HepG2 (cell line): ENCODE data around the gene MYCBPAP. TPM values are rescaled to one million over a fixed set of nuclear protein-coding genes. Genes with fewer than 3 reads are reported as not detected.

Experiments
- CHCHD3 ChIP-seq: sonication (generic); formaldehyde crosslinking; IDR thresholded peaks from 2 replicates; pipeline ENCODE4 v1.8.0; 2022; ENCODE audit warnings: mild to moderate bottlenecking, missing genetic modification reagents, moderate library complexity
- CREBL2 ChIP-seq: sonication (generic); formaldehyde crosslinking; IDR thresholded peaks from 2 replicates; pipeline ENCODE4 v1.8.1; 2023; ENCODE audit warnings: missing genetic modification reagents, mild to moderate bottlenecking, borderline replicate concordance
- FOXK2 ChIP-seq: fragments of 450-650 bp; IDR thresholded peaks from 2 replicates; pipeline ENCODE4 v1.6.1; 2016
- KDM5A ChIP-seq: fragments of 200-600 bp; sonication (generic); IDR thresholded peaks from 2 replicates; pipeline ENCODE4 v1.7.0; 2018; ENCODE audit warnings: antibody characterized with exemption, mild to moderate bottlenecking, low read length, borderline replicate concordance
- KMT2A ChIP-seq: sonication (generic); formaldehyde crosslinking; IDR thresholded peaks from 2 replicates; pipeline ENCODE4 v1.4.0; 2020; ENCODE audit warnings: missing genetic modification reagents
- MXI1 ChIP-seq: IDR thresholded peaks from 3 replicates; pipeline ENCODE4 v1.6.1; 2012; ENCODE audit warnings: low read depth, low read length, inconsistent platforms, borderline replicate concordance
- NCOA5 ChIP-seq: sonication (generic); formaldehyde crosslinking; IDR thresholded peaks from 2 replicates; pipeline ENCODE4 v1.4.0; 2020; ENCODE audit warnings: missing genetic modification reagents
- NFATC3 ChIP-seq: sonication (generic); formaldehyde crosslinking; IDR thresholded peaks from 2 replicates; pipeline ENCODE4 v1.5.1; 2020; ENCODE audit warnings: mild to moderate bottlenecking, missing genetic modification reagents
- PHF5A ChIP-seq: IDR thresholded peaks from one replicate; pipeline ENCODE4 v1.6.1; 2018; ENCODE audit warnings: low read depth, missing genetic modification reagents; ENCODE audit not compliant: unreplicated experiment
- REST ChIP-seq, 2 experiments: IDR thresholded peaks; 2 replicates each; pipeline ENCODE4 v1.6.1; 2011 to 2012; ENCODE audit warnings: low read length in 2 of 2, borderline replicate concordance in 1 of 2, low read depth in 1 of 2, mild to moderate bottlenecking in 1 of 2, moderate library complexity in 1 of 2
- SNRNP70 ChIP-seq: fragments of 200-400 bp; formaldehyde crosslinking; IDR thresholded peaks from 2 replicates; pipeline ENCODE4 v1.6.1; 2017; ENCODE audit warnings: mild to moderate bottlenecking, low read depth, low read length, moderate library complexity
- TFDP1 ChIP-seq: IDR thresholded peaks from 2 replicates; pipeline ENCODE4 v1.6.1; 2016; ENCODE audit warnings: missing compliant biosample characterization, missing genetic modification reagents, borderline replicate concordance
- TFDP2 ChIP-seq: sonication (generic); formaldehyde crosslinking; IDR thresholded peaks from 2 replicates; pipeline ENCODE4 v1.4.0; 2020; ENCODE audit warnings: missing genetic modification reagents
- ZBTB1 ChIP-seq: sonication (generic); formaldehyde crosslinking; IDR thresholded peaks from 2 replicates; pipeline ENCODE4 v1.4.0; 2020; ENCODE audit warnings: missing genetic modification reagents, borderline replicate concordance
- ZBTB2 ChIP-seq: sonication (generic); formaldehyde crosslinking; IDR thresholded peaks from 2 replicates; pipeline ENCODE4 v1.8.0; 2022; ENCODE audit warnings: low read depth, missing genetic modification reagents
- ZNF124 ChIP-seq: sonication (generic); formaldehyde crosslinking; IDR thresholded peaks from 2 replicates; pipeline ENCODE4 v1.4.0; 2020; ENCODE audit warnings: missing genetic modification reagents
- ZNF205 ChIP-seq: IDR thresholded peaks from 2 replicates; pipeline ENCODE4 v1.6.1; 2018; ENCODE audit warnings: missing biosample characterization, missing genetic modification reagents
- ZNF563 ChIP-seq: sonication (generic); formaldehyde crosslinking; IDR thresholded peaks from 2 replicates; pipeline ENCODE4 v1.8.0; 2022; ENCODE audit warnings: mild to moderate bottlenecking, moderate library complexity, missing genetic modification reagents
- ZNF569 ChIP-seq: sonication (generic); formaldehyde crosslinking; IDR thresholded peaks from 2 replicates; pipeline ENCODE4 v1.5.0; 2020; ENCODE audit warnings: mild to moderate bottlenecking, missing genetic modification reagents, moderate library complexity, borderline replicate concordance
- ZNF710 ChIP-seq: sonication (generic); formaldehyde crosslinking; IDR thresholded peaks from 2 replicates; pipeline ENCODE4 v1.5.0; 2020; ENCODE audit warnings: mild to moderate bottlenecking, missing genetic modification reagents, borderline replicate concordance
- ZNF772 ChIP-seq: sonication (generic); formaldehyde crosslinking; IDR thresholded peaks from 2 replicates; pipeline ENCODE4 v1.5.0; 2020; ENCODE audit warnings: mild to moderate bottlenecking, missing genetic modification reagents
- polyA plus RNA-seq, 8 experiments: library from polyadenylated mRNA; depleted of rRNA in 3 of 8; stranded (reverse) in 7 of 8; unstranded in 1 of 8; fragments of >200 nt; fragmentation: Illumina TruSeq in 4 of 8; extraction: Trizol in 4 of 8; gene quantifications; 2 replicates each; pipeline versions ENCODE4 v1.2.1 to v1.2.3, GENCODE V29; 2011 to 2016; ENCODE audit warnings: low read depth in 4 of 8, missing spikeins in 1 of 8, mixed read lengths in 1 of 8; ENCODE audit not compliant: insufficient read depth in 1 of 8
- total RNA-seq, 5 experiments: library from RNA; depleted of rRNA; stranded (reverse); fragments of >200 nt; fragmentation: Illumina TruSeq; extraction: Trizol; gene quantifications; 2 replicates each; pipeline ENCODE4 v1.2.3, GENCODE V29; 2016; ENCODE audit warnings: low read depth in 1 of 5

The MYCBPAP gene
- total and polyA plus RNA-seq, 2 of the 13 experiments (the other 11 are each of a cell fraction or from before 2014, with no cell fraction given), result 0.22 to 0.24 TPM

- TF ChIP-seq CHCHD3 (no peak), REST (IDR thresholded peaks at IDR 0.05; ENCODE audit: borderline replicate concordance in 1 of 2, low read depth in 1 of 2, low read length in 2 of 2) (no peak), ZBTB2 (CRISPR knock-in tag) (no peak), ZNF569 (CRISPR knock-in tag) (no peak), ZNF772 (CRISPR knock-in tag) (0 out of 2 replicates have a peak, but pooled peaks have one; percentile 19), ZNF563 (no peak), NFATC3 (no peak), PHF5A (CRISPR knock-in tag) (peak; percentile 83), NCOA5 (CRISPR knock-in tag) (no peak), TFDP1 (CRISPR knock-in tag) (no peak), ZBTB1 (no peak), KMT2A (CRISPR knock-in tag) (peak; percentile 57; the same call in 1 of the 2 replicates), CREBL2 (CRISPR knock-in tag) (no peak), ZNF205 (CRISPR knock-in tag) (0 out of 2 replicates have a peak, but pooled peaks have one; percentile 51), FOXK2 (no peak), KDM5A (no peak), SNRNP70 (no peak), ZNF710 (CRISPR knock-in tag) (0 out of 2 replicates have a peak, but pooled peaks have one; percentile 17), MXI1 (peak; percentile 52; the same call in 1 of the 3 replicates), ZNF124 (CRISPR knock-in tag) (no peak; the same call in 1 of the 2 replicates), TFDP2 (CRISPR knock-in tag) (no peak; the same call in 1 of the 2 replicates)
These were observed 25.7 kb upstream of the MYCBPAP start (continued) for GRCh38 chr17:50482516-50482915.
